ENCODE data around the gene MFN2.
"Not testable (repeated sequence)": the region's sequence is repeated elsewhere in the genome, so short reads cannot be mapped to it uniquely, and the experiment has no call there.

DNA sequence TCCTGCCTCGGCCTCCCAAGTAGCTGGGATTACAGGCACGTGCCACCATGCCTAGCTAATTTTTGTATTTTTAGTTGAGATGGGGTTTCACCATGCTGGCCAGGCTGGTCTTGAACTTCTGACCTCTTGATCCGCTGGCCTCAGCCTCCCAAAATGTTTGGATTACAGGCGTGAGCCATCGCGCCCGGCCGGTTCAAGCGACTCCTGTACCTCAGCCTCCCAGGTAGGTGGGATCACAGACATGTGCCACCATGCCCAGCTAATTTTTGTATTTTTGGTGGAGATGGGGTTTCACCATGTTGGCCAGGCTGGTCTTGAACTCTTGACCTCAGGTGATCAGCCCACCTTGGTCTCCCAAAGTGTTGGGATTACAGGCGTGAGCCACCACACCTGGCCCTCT, 44.5 kb upstream of the MFN2 start:
- TF ChIP-seq CTCF, POLR2A (IDR thresholded peaks at IDR 0.05): not testable (repeated sequence)
